GM15510 (cell line): ENCODE results near the gene PROCR.

ENCODE experiments used
- POLR2A ChIP-seq: IDR thresholded peaks from 3 replicates; pipeline ENCODE4 v1.6.1; 2011; ENCODE audit warnings: borderline replicate concordance; ENCODE audit not compliant: insufficient read length; ENCODE audit errors: extremely low read depth

The PROCR gene

DNA sequence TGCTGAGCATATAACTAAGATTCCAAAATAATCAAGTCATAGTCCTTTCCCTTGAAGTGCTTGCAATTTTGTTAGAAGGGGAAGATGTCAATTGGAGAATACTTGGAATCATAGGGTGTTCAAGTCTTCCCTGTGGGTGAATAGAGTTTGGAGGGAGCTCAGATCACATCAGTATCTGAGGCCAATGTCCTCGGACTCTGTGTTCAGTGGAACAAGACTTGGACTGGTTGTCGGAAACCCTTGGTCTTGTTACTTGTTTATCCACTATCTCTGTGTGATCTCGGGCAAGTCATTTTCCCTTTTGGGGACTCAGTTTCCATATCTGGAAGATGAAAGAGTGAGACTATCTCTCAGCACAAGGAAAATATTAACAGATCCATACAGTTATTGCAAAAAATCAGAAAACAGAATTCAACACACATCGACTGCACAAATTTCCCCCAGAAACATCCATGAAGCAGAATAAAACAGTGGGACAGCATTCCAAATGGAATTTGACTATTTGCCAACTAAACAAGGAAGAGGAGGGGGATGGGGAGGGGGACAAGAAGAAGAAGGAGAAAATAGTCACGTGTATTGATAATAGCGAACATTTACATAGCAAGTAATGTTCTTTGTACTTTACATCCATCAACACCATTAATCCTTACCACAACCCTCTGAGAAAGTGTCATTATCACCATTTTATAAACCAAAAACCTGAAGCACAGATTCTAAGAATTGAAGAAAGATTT lies 20.9 kb upstream of the PROCR start:
- TF ChIP-seq POLR2A: no peak

DNA sequence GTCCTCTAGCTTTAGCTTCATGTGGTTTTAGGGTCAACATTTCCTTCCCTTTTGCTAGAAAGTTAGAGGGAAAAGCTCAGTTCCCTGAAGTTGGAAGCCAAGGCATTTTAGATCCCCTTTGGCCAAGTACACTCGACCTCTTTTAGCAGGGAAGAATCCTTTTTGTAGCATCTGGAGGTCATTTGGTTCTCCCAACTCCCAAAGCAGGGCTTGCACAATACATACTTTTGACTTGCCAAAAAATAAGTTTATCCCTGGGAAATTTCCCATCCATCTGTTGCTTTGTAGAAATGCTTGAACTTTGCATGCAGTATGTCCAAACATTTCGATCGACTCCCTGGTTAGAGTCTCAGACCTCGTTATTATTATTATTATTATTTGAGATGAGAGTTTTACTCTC lies 20.1 kb upstream of the PROCR start:
- no peak for TF ChIP-seq POLR2A

DNA sequence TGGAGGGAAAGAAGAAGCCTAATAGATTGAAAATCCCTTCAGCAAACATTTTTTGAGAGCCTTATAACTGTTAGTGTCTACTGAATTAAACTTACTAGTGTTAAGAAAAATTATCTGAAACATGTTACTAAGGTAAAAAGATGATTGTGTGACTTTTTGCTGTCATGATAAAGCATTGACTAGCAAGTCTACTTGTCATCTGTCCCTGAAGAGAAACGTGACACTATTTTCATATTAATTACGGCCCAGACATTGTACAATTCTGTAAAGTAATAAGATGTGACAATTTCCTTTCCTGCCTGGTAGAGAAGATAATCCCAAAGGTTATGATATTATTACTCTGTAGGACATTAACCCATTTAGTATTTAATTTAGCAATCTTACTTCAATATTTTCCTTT lies 15.9 kb upstream of the PROCR start:
- no peak for TF ChIP-seq POLR2A

DNA sequence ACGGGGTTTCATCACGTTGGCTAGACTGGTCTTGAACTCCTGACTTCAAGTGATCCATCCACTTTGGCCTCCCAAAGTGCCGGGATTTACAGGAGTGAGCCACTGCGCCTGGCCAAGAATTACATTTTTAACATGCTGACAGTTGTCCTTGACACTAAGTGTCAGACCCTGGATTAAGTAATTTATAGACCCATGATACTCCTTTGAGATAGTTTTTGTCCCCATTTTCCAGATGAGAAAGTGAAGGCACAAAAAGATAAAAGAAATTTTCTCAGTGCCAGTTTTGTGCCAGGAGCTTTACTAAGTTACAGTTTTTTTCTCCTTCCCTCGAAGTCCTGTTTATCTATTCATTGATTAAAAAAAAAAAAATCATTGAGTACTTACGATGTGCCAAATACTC lies 14.9 kb upstream of the PROCR start:
- TF ChIP-seq POLR2A: no peak

DNA sequence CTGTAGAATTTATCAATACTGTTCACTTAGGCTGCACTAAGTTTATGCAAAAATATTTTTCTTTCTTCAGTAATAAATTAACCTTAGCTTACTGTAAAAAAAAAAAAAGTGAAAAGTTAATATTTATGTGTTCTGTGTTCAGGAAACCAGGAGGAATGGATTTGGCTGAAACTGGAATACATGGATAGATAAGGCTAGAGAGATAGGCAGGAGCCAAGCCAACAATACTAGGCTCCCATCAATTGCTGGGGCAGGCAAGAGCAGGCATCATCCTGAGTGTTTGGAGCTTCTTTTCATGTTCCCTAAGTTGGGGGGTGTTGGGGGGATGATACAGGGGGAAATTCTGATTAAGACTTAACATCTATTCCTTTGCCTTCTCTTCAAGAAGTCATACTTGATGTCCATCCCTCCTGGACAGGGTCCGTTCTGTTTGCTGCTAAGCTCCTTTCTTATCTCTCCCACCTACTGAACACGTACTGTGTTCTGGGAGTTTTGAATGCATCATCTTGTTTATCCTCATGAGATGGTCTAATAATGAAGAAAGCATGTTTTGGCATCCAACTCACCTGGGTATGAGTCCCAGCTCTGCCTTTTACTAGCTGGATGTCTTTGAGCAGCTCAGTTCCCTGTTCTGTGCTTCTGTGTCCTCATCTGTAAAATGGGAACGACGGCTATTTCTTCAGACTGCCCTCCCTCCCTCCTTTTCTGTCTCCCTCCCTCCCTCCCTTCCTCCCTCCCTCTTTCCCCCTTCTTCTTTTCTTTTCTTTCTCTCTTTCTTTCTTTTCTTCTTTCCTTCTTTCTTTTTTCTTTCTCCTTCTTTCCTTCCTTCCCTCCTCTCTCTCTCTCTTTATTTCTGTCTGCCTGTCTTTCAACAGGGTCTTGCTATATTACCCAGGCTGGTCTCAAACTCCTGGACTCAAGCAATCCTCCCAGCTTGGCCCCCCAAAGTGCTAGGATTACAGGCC lies 6.4 kb upstream of the PROCR start:
- TF ChIP-seq POLR2A: no peak

DNA sequence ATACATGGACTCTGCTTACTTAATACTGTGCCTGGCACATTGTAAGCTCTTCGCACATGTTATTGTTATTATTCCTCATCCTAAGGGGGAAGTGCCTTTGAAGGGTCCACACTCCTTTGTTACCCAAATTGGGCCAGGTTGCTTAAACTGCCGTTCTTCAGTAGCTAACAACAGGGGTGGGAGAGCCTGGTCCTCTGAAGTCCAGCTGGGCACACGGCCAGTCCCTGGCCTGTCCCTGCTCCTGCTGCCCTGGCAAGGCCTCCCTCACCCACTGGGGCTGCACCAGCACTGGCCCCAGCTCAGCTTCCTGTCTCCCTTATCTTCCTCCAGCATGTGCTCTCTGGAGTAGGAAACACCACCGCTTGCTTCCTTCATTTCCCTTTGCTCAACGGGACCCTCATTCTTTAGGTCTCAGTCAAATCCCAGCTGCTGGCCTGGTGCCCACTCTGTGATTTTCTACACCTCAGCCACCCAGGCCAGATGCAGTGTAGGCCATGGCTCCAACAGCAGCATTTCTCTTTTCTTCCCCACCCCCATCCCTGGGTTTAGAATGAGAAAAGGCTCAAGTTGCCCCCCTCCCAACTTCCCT lies 5.5 kb upstream of the PROCR start:
- TF ChIP-seq POLR2A: no peak

DNA sequence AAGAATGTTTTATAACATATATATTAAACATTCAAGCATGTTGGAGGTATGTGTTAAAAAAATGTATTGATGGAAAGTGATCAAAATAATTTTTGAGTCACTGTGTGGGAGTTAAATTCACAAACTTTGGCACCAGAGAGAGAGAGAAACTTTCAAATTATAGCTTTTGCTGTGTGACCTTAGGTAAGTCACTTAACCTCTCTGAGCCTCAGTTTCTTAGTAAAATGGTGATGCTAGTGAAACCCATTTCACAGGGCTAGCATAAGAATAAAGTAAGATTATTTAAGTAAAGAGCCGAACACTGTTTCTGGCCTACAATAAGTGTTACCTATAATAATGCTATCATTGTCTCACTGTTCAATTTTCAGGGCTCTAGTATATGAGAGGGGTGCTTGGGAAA lies 4.1 kb upstream of the PROCR start:
- no peak for TF ChIP-seq POLR2A

DNA sequence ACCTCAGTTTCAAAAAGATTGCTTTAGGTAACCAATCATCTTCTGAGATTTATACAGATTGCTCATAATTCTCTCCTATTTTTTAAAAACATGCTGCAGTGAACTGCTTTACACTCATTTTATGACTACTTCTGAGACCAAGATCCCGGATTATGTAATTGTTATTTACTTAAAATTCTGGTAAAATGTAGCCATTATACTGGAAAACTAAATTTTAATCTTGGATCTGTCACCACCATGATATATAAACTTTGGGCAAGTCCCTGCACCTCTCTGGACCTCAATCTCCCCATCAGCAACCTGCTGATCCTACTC lies 477 bp upstream of the PROCR start:
- no peak for TF ChIP-seq POLR2A

DNA sequence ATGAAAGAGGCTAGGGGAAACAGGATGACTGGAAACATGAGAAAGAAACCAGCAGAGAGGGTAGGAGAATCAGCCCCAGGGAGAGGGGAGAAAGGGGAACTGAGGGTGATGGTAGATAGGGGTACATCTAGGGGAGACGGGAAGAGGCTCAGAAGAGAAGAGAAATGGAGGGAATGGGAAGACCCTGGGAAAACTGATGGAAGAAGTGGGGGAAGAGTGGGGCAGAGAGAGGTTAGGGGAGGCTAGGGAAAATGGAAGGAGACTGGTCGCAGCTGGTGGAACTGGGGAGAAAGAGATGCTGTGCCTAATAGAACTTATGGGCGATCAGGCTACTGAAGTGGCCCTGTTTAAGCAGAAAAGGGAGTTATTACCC lies 548 bp downstream of the PROCR start:
- TF ChIP-seq POLR2A: no peak

DNA sequence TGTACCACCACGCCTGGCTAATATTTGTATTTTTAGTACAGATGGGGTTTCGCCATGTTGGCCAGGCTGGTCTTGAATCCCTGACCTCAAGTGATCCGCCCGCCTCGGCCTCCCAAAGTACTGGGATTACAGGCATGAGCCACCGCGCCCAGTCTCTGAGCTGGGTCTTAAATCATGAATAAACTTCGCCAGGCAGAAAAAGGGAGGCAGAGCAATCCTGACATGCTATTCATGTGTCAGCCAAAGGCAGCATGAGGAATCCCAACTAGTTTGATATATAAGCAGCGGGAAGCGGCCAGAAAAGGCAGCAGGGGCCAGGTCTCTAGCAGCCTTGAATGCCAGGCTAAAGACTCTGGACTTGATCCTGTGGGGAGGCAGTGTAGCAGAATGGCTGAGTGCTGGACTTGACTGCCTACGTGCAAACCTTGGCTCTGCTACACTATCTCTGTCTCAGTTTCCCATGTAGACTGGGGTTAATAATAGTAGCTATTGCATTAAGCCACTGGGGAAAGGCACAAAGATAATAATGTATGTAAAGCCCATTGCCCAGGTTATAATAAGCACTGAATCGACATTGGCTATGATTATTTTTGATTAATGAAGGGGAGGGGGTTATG lies 1.8 kb downstream of the PROCR start:
- TF ChIP-seq POLR2A: no peak

DNA sequence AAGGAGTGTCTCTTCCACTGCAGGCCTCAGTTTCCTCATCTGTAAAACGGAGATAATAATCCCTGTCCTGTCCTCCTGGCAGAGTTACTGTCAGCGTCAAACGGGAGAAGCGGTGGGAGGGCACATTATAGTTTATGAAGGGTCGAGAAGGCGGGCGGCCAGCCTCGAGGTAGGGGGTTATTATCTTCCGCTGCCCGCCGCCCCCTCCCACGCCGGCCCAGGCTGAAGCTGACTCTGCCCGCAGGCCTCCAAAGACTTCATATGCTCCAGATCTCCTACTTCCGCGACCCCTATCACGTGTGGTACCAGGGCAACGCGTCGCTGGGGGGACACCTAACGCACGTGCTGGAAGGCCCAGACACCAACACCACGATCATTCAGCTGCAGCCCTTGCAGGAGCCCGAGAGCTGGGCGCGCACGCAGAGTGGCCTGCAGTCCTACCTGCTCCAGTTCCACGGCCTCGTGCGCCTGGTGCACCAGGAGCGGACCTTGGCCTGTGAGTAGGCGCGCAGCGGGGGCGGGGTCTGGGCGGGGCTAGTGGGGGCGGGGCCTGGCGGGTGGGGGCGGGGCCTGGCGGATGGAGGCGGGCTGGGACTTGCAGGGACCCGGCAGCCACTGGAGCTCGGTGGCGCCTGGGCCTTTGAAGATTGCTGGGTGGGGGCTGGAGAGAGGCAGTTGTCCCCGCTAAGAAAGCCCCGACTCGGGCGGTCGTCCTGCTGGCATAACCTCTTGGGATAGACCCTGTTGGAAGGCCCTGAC lies 2.8 kb downstream of the PROCR start:
- TF ChIP-seq POLR2A: no peak

DNA sequence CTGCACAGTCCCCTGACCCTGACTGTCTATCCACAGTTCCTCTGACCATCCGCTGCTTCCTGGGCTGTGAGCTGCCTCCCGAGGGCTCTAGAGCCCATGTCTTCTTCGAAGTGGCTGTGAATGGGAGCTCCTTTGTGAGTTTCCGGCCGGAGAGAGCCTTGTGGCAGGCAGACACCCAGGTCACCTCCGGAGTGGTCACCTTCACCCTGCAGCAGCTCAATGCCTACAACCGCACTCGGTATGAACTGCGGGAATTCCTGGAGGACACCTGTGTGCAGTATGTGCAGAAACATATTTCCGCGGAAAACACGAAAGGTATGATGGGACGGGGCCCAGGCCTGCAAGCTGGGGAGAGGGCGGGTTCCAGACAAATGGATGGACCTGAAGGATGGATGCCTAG lies 4.3 kb downstream of the PROCR start:
- no peak for TF ChIP-seq POLR2A

DNA sequence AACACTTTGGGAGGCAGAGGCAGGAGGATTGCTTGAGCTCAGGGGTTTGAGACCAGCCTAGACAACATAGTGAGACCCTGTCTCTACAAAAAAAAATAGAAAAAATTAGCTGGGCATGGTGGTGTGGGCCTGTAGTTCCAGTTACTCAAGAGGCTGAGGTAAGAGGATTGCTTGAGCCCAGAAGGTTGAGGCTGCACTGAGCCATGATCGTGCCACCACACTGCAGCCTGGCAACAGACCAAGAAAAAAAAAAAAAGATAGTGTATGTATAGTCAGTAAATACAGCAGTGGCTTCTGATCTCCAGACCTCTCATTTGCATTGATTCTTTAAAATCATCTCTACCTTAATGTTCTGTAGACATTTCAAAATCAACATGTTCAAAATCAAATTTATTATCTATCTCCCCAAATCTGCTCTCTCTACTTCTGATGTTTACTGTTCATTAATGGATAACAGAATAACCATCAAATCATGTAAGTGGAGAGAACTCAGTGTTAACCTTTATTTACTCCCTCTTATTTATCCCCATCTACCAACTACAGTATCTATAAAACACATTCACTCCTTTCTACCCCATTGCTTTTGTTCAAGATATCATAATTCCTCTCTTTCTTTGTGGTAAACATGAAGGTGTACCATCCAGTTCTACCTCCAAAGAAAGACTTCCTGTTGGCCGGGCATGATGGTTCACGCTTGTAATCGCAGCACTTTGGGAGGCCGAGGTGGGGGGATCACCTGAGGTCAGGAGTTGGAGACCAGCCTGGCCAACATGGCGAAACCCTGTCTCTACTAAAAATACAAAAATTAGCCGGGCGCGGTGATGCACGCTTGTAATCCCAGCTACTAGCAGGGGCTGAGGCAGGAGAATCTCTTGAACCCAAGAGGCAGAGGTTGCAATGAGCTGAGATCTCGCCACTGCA lies 7.7 kb downstream of the PROCR start:
- no peak for TF ChIP-seq POLR2A

DNA sequence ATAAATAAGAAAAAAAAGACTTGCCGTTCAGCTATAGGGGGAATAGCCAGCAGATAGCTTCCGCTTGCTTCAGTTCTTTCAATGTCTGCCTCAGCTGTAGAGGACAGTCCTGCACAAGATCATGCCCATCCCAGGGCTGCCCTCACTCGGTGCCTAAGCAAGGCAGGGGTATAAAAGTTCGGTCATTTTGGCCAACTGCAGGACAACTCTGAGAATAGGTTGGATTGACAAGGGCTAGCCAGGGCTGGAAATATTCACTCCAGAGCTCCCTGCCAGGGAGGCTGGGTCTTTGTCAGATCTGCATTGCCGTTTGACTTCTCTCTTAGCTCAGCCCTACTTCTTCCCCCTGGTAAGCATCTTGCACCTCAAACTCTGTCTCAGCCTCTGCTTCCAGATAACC lies 8.4 kb downstream of the PROCR start:
- no peak for TF ChIP-seq POLR2A

DNA sequence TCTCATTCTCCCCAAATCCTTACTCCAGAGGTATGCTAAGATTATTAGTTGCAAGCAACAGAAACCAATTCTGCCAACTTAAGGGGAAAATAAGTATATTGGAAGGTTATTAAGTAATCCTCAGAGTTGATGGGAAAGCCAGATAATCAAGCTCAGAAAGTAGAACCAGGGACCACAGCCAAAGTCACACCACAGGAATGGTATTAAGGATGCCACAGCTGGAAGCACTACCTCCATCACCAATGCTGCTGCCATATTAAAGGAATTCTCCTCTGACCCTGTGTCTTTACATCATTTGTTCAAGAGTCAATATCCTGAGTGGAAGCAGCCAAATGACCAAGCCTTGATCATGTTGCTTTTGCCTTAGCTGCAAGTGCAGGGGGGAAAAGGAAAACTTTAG lies 9.9 kb downstream of the PROCR start:
- TF ChIP-seq POLR2A: no peak
